ENCODE measurements around the gene TSPAN18. TPM values are rescaled to one million over a fixed set of nuclear protein-coding genes. Genes with fewer than 3 reads are reported as not detected.

The TSPAN18 gene, protein sequence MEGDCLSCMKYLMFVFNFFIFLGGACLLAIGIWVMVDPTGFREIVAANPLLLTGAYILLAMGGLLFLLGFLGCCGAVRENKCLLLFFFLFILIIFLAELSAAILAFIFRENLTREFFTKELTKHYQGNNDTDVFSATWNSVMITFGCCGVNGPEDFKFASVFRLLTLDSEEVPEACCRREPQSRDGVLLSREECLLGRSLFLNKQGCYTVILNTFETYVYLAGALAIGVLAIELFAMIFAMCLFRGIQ
- 2.8 and 3.0 TPM in 2 replicates for total RNA-seq

DNA sequence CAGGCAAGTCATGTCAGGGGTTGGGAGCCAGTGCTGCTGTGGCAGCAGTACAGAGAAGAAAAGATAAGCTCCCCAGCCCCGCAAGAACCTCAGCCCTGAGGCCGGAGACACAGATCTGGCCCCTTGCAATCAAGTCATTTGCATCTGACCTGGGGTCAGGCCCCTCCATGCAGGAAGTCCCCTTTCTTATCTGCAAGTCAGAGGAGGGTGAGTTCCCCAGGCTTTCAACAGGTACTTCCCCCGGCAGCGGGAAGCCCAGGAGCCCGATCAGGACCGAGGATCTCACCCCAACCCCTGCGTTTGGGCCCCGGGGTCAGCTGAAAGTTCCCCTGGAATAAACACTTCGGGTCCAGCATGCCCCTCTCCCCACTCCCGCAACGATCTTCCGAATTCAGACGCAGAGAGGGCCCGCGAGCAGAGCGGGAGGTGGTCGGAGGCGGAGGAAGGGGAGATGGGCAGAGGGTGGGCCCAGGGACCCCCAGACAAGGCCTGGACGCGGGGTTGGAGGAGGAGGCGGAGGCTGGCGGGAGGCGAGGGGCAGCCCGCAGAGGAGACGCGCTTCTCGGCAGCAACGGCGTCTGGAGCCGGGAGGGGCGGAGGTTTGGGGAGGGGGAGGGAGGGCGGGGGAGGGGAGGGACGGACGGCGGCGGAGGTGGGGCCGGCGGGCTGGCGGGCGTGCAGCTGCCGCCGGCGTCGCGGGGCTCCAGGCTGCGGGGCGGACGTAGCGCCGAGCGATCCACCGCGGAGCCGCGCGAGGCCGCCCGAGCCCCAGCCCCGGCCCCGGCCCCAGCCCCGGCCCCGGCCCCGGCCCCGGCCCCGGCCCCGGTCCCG lies at the start of gene TSPAN18:
TSS of gene TSPAN18 (plus strand) at position 680 of the 831 bp plus-strand sequence. CDS start 179,455 bp downstream, outside the sequence.
- Mint-ChIP-seq H3K4me1 (peaks cover 22% of the 10 kb centered on the region), H3K9me3 (no peaks in the 10 kb centered on the region), H3K27ac (peak within 1 kb of the TSS; percentile 72), H3K36me3 (ENCODE audit: low read depth) (peaks cover 2% of the 10 kb centered on the region), H3K27me3 (peaks cover 15% of the 10 kb centered on the region), H3K4me3 (peak within 1 kb of the TSS; percentile 89)
- ATAC-seq (ENCODE audit: low read depth) = peak; percentile 70
- intact Hi-C loops (cut with micrococcal nuclease) = loop anchor here (1.0 to 5.0 kb wide), 7 partner anchors 94 to 616 kb away; partner anchors contain the start of gene PRDM11
- DNase-seq = peak; percentile 31
- CTCF ChIA-PET = interaction anchor here (1.2 kb wide), 2 partner anchors 169 to 185 kb away, joined by 3 to 5 read pairs; no protein-coding TSS in a partner anchor
- POLR2A ChIA-PET = interaction anchor here (0.6 to 0.9 kb wide), 5 partner anchors 52 to 170 kb away, joined by 3 to 6 read pairs (median 4); no protein-coding TSS in a partner anchor
- TF ChIP-seq, protein P1, sequence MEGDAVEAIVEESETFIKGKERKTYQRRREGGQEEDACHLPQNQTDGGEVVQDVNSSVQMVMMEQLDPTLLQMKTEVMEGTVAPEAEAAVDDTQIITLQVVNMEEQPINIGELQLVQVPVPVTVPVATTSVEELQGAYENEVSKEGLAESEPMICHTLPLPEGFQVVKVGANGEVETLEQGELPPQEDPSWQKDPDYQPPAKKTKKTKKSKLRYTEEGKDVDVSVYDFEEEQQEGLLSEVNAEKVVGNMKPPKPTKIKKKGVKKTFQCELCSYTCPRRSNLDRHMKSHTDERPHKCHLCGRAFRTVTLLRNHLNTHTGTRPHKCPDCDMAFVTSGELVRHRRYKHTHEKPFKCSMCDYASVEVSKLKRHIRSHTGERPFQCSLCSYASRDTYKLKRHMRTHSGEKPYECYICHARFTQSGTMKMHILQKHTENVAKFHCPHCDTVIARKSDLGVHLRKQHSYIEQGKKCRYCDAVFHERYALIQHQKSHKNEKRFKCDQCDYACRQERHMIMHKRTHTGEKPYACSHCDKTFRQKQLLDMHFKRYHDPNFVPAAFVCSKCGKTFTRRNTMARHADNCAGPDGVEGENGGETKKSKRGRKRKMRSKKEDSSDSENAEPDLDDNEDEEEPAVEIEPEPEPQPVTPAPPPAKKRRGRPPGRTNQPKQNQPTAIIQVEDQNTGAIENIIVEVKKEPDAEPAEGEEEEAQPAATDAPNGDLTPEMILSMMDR (IDR thresholded peaks at IDR 0.05) = no peak

DNA sequence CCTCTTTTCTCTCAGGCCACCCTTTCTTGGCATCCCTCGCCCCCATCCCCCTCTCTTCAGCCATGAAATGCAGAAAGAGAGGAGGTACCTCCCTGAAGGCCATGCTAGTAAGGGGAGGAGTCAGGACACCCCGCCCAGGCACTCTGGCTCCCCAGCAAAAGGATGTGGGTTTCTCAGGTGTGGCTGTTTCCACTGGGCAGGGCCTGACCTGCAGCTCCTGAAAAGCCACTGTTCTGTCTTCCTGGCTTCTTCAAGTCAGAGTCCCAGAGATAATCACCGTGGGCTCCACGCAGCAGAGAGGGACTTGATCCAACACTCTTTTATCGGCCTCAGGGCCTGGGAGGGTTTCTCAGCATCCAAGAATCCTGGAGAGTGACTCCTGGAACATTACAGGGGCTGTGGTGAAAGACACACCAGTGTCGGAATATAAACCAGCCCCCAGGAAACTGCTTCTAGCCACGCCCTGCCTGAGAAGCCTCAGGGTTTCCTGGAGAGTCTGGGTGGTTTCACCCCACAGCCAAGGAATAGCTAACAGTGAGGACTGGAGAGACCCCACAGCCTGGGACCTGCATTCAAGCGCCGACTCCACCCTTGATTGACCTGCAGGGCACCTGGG lies 45.7 kb upstream of the TSPAN18 start:
- Mint-ChIP-seq H3K36me3 (ENCODE audit: low read depth) (no peaks in the 10 kb centered on the region), H3K27me3 (peaks cover 7% of the 10 kb centered on the region), H3K4me3 (no peak overlapping the region), H3K9me3 (no peaks in the 10 kb centered on the region), H3K27ac (no peak overlapping the region), H3K4me1 (peaks cover 6% of the 10 kb centered on the region)
- no peak for DNase-seq
- POLR2A ChIA-PET = no interaction called here
- TF ChIP-seq, protein P1 (IDR thresholded peaks at IDR 0.05) = no peak
- intact Hi-C loops (cut with micrococcal nuclease) = no loop called here
- CTCF ChIA-PET = no interaction called here
- no peak for ATAC-seq (ENCODE audit: low read depth)

DNA sequence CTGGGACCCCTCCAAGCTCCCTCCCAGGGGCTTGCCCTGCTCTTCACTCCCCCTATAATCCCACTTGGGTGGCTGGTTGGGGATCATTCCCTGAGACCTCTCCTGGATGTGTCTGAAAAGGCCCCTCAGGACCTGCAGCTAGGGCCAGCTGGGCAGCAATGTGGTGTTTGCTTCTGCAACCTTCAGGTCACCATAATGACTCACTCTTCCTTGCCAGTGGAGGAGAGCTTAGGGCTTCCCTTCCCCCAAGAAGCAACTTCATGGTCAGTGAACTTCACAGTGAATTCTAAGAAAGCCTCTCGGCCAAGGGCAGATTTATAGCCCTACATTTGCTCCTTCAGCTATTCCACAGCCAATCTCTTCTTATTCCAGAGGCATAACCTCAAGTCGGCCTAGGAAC lies 45.1 kb upstream of the TSPAN18 start:
- POLR2A ChIA-PET = no interaction called here
- no peak for ATAC-seq (ENCODE audit: low read depth)

DNA sequence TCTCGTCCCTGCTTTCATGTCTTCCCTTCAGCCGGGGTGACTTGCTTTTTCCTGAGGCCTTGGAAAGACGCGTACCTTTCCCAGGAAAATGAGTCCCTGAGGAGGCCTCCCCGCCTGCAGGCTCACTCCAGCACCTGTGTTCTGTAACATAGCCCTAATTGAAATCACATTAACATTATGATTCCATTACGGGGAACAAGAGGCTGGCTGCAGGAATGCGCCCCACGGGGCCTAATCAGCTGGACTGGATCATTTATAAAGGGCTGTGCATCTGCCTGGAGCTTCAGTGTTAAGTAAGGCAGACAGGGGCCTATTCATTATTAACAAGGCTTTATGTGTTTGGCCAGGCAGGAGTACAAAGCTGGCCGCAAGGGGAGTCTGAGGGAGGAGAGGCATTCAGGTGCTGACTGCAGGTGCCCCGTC lies 41.9 kb upstream of the TSPAN18 start:
- DNase-seq = no peak
- H3K27me3 Mint-ChIP-seq = peaks cover 9% of the 10 kb centered on the region
- TF ChIP-seq, protein P1 (IDR thresholded peaks at IDR 0.05) = no peak
- no peaks in the 10 kb centered on the region for H3K9me3 Mint-ChIP-seq
- POLR2A ChIA-PET = no interaction called here
- no peaks in the 10 kb centered on the region for H3K36me3 Mint-ChIP-seq (ENCODE audit: low read depth)
- intact Hi-C loops (cut with micrococcal nuclease) = no loop called here
- H3K27ac Mint-ChIP-seq = no peak overlapping the region
- H3K4me1 Mint-ChIP-seq = peaks cover 18% of the 10 kb centered on the region
- H3K4me3 Mint-ChIP-seq = no peak overlapping the region
- CTCF ChIA-PET = no interaction called here
- ATAC-seq (ENCODE audit: low read depth) = no peak

More for the DNA sequence above, 45.1 kb upstream of the TSPAN18 start:
- no peak overlapping the region for H3K4me3 Mint-ChIP-seq
- intact Hi-C loops (cut with micrococcal nuclease) = no loop called here
- peaks cover 7% of the 10 kb centered on the region for H3K27me3 Mint-ChIP-seq
- CTCF ChIA-PET = no interaction called here
- H3K36me3 Mint-ChIP-seq (ENCODE audit: low read depth) = no peaks in the 10 kb centered on the region
- DNase-seq = no peak
- TF ChIP-seq, protein P1 (IDR thresholded peaks at IDR 0.05) = no peak
- H3K27ac Mint-ChIP-seq = no peak overlapping the region
- peaks cover 6% of the 10 kb centered on the region for H3K4me1 Mint-ChIP-seq
- H3K9me3 Mint-ChIP-seq = no peaks in the 10 kb centered on the region

DNA sequence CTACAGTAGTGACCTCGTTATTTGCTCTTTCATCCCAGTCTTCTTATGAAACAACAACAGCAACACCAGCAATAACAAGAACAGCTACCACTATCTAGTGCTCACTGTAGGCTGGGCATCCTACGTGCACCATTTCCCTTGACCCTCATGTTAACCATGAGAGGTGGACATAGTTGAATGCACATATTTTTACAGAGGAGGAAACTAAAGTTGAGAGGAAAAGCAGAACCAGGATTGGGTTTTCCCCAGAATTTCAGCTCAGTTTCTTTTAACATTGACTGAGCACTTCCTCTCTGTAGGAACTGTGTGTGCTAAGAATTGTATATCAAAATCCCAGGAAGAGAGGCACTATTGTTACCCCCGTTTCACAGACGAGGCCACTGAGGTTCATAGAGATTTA lies 39.4 kb upstream of the TSPAN18 start:
- Mint-ChIP-seq H3K4me3 (no peak overlapping the region), H3K27me3 (peaks cover 7% of the 10 kb centered on the region), H3K4me1 (peaks cover 12% of the 10 kb centered on the region), H3K36me3 (ENCODE audit: low read depth) (no peaks in the 10 kb centered on the region), H3K9me3 (no peaks in the 10 kb centered on the region), H3K27ac (no peak overlapping the region)
- DNase-seq (no peak), ATAC-seq (ENCODE audit: low read depth) (no peak)
- POLR2A ChIA-PET = no interaction called here
- intact Hi-C loops (cut with micrococcal nuclease) = no loop called here
- CTCF ChIA-PET = no interaction called here
- TF ChIP-seq, protein P1 (IDR thresholded peaks at IDR 0.05) = no peak
